Prostate gland (tissue), 2 donors: ENCODE measurements around the gene PXN.

Experiments used
- CTCF ChIP-seq, 4 experiments: fragments of 200-600 bp in 2 of 4; fragments of 450-650 bp in 2 of 4; sonication (generic) in 2 of 4; IDR thresholded peaks; 1 replicate in 3 of 4; 2 replicates in 1 of 4; pipeline ENCODE4 v1.5.1; 2016 to 2019; ENCODE audit warnings: antibody characterized with exemption in 4 of 4, mild to moderate bottlenecking in 2 of 4, moderate library complexity in 2 of 4
- POLR2A ChIP-seq: fragments of 450-650 bp; IDR thresholded peaks from one replicate; pipeline ENCODE4 v1.6.1; 2016; ENCODE audit warnings: antibody characterized with exemption, mild to moderate bottlenecking
- POLR2AphosphoS5 ChIP-seq: sonication (generic); formaldehyde crosslinking; IDR thresholded peaks from one replicate; pipeline ENCODE4 v1.6.1; 2017; ENCODE audit warnings: antibody characterized with exemption

GRCh38 chr12:120261951-120262851 is 3.3 kb downstream of the PXN start:
- TF ChIP-seq CTCF (IDR thresholded peaks at IDR 0.05), result no peak
- TF ChIP-seq POLR2A, result no peak
- peak; percentile 74 for TF ChIP-seq POLR2AphosphoS5
